T-helper 17 cell (primary cell): ENCODE results near the gene SSH3. TPM values are rescaled to one million over a fixed set of nuclear protein-coding genes. Genes with fewer than 3 reads are reported as not detected.

Experiments
- ATAC-seq: fragments of 150-1000 bp; cut with Tn5 transposase; 2 replicates; pipeline ENCODE4 v1.10.0; 2021; ENCODE audit warnings: mild to moderate bottlenecking, moderate library complexity
- DNase-seq, 3 donors: peaks; one replicate each; pipeline versions ENCODE4 v3.0.0 to v3.0.0-alpha.2; 2020 to 2021
- H3K9me3 ChIP-seq: one replicate; pipeline ENCODE4 v1.7.0; 2013; ENCODE audit warnings: low read length, mild to moderate bottlenecking; ENCODE audit not compliant: control insufficient read depth, poor library complexity, severe bottlenecking
- H3K27ac Mint-ChIP-seq: one replicate; pipeline ENCODE4 v1.8.0; 2022; ENCODE audit warnings: mild to moderate bottlenecking, moderate library complexity, mixed read lengths
- H3K27me3 Mint-ChIP-seq: one replicate; pipeline ENCODE4 v1.8.0; 2022; ENCODE audit warnings: mixed read lengths
- H3K36me3 Mint-ChIP-seq: one replicate; pipeline ENCODE4 v1.8.0; 2022; ENCODE audit warnings: low read depth, mixed read lengths
- H3K4me1 Mint-ChIP-seq: one replicate; pipeline ENCODE4 v1.8.0; 2022; ENCODE audit warnings: mild to moderate bottlenecking, mixed read lengths
- H3K4me3 Mint-ChIP-seq: one replicate; pipeline ENCODE4 v1.8.0; 2022; ENCODE audit warnings: mild to moderate bottlenecking, moderate library complexity, mixed read lengths
- total RNA-seq, 4 donors: library from RNA in 2 of 4; stranded (reverse) in 2 of 4; gene quantifications; one replicate each; pipeline ENCODE4 v1.2.3 and lab custom pipeline; 2022 to 2026

Gene SSH3
- total RNA-seq, 2 donors from 2014 or later = 12.8 to 17.8 TPM

- no peaks in the 10 kb centered on the region for H3K9me3 ChIP-seq
- Mint-ChIP-seq H3K27ac (no peak overlapping the region), H3K27me3 (no peaks in the 10 kb centered on the region), H3K36me3 (peaks cover 4% of the 10 kb centered on the region), H3K4me3 (no peak overlapping the region), H3K4me1 (peaks cover 18% of the 10 kb centered on the region)
- no peak for ATAC-seq
- DNase-seq = peak in 1 of 3 donors; percentile 5
These were observed 1.9 kb upstream of the SSH3 start for GRCh38 chr11:67301313-67301921.

- H3K9me3 ChIP-seq = no peaks in the 10 kb centered on the region
- Mint-ChIP-seq H3K36me3 (peaks cover under 1% of the 10 kb centered on the region), H3K27me3 (no peaks in the 10 kb centered on the region), H3K4me1 (peaks cover 18% of the 10 kb centered on the region), H3K4me3 (peak overlapping the region; percentile 74), H3K27ac (peak overlapping the region; percentile 61)
- peak in 1 of 3 donors; percentile 6 for DNase-seq
- ATAC-seq = no peak
These were observed 1.3 kb upstream of the SSH3 start for GRCh38 chr11:67301951-67302516.

GRCh38 chr11:67302571-67303131 lies 679 bp upstream of the SSH3 start:
- Mint-ChIP-seq H3K4me1 (peaks cover 18% of the 10 kb centered on the region), H3K4me3 (peak overlapping the region; percentile 74), H3K27ac (peak overlapping the region; percentile 61), H3K36me3 (no peaks in the 10 kb centered on the region), H3K27me3 (no peaks in the 10 kb centered on the region)
- ATAC-seq (peak; percentile 25), DNase-seq (no peak)
- H3K9me3 ChIP-seq = no peaks in the 10 kb centered on the region

- Mint-ChIP-seq H3K4me1 (peaks cover 11% of the 10 kb centered on the region), H3K27ac (no peak overlapping the region), H3K27me3 (no peaks in the 10 kb centered on the region), H3K4me3 (peak overlapping the region; percentile 74), H3K36me3 (no peaks in the 10 kb centered on the region)
- DNase-seq (no peak), ATAC-seq (peak; percentile 40)
- no peaks in the 10 kb centered on the region for H3K9me3 ChIP-seq
These were observed 593 bp downstream of the SSH3 start for GRCh38 chr11:67303835-67304411.

- Mint-ChIP-seq H3K4me3 (peak overlapping the region; percentile 74), H3K4me1 (peaks cover 11% of the 10 kb centered on the region), H3K27ac (peak overlapping the region; percentile 14), H3K36me3 (no peaks in the 10 kb centered on the region), H3K27me3 (no peaks in the 10 kb centered on the region)
- DNase-seq (no peak), ATAC-seq (no peak)
- no peaks in the 10 kb centered on the region for H3K9me3 ChIP-seq
These were observed 1.3 kb downstream of the SSH3 start for GRCh38 chr11:67304511-67305113.

GRCh38 chr11:67306769-67307544 lies 3.6 kb downstream of the SSH3 start:
- ATAC-seq (no peak), DNase-seq (no peak)
- Mint-ChIP-seq H3K4me1 (peaks cover 8% of the 10 kb centered on the region), H3K36me3 (no peaks in the 10 kb centered on the region), H3K4me3 (no peak overlapping the region), H3K27me3 (no peaks in the 10 kb centered on the region), H3K27ac (no peak overlapping the region)
- no peaks in the 10 kb centered on the region for H3K9me3 ChIP-seq

GRCh38 chr11:67307545-67308001 lies 4.2 kb downstream of the SSH3 start:
- ATAC-seq (no peak), DNase-seq (no peak)
- Mint-ChIP-seq H3K36me3 (no peaks in the 10 kb centered on the region), H3K4me1 (peaks cover 12% of the 10 kb centered on the region), H3K27ac (no peak overlapping the region), H3K27me3 (no peaks in the 10 kb centered on the region), H3K4me3 (no peak overlapping the region)
- no peaks in the 10 kb centered on the region for H3K9me3 ChIP-seq

GRCh38 chr11:67308031-67308866 lies 4.9 kb downstream of the SSH3 start:
- no peaks in the 10 kb centered on the region for H3K9me3 ChIP-seq
- no peak for ATAC-seq
- DNase-seq = no peak
- H3K36me3 Mint-ChIP-seq = no peaks in the 10 kb centered on the region
- peaks cover 18% of the 10 kb centered on the region for H3K4me1 Mint-ChIP-seq
- no peak overlapping the region for H3K4me3 Mint-ChIP-seq
- H3K27ac Mint-ChIP-seq = peak overlapping the region; percentile 56
- H3K27me3 Mint-ChIP-seq = no peaks in the 10 kb centered on the region

GRCh38 chr11:67309166-67309565 lies 5.8 kb downstream of the SSH3 start:
- no peak overlapping the region for H3K4me3 Mint-ChIP-seq
- peak overlapping the region; percentile 56 for H3K27ac Mint-ChIP-seq
- no peaks in the 10 kb centered on the region for H3K36me3 Mint-ChIP-seq

GRCh38 chr11:67309661-67310061 lies 6.3 kb downstream of the SSH3 start:
- Mint-ChIP-seq H3K4me3 (no peak overlapping the region), H3K27me3 (no peaks in the 10 kb centered on the region), H3K4me1 (peaks cover 21% of the 10 kb centered on the region), H3K36me3 (no peaks in the 10 kb centered on the region), H3K27ac (peak overlapping the region; percentile 56)
- DNase-seq (no peak), ATAC-seq (no peak)
- no peaks in the 10 kb centered on the region for H3K9me3 ChIP-seq

More at GRCh38 chr11:67309166-67309565, 5.8 kb downstream of the SSH3 start:
- no peaks in the 10 kb centered on the region for H3K9me3 ChIP-seq
- no peak for DNase-seq
- no peak for ATAC-seq
- peaks cover 21% of the 10 kb centered on the region for H3K4me1 Mint-ChIP-seq
- H3K27me3 Mint-ChIP-seq = no peaks in the 10 kb centered on the region

GRCh38 chr11:67310246-67311050 lies 7.1 kb downstream of the SSH3 start:
- H3K27me3 Mint-ChIP-seq = no peaks in the 10 kb centered on the region
- ATAC-seq (no peak), DNase-seq (no peak)
- peaks cover 18% of the 10 kb centered on the region for H3K4me1 Mint-ChIP-seq
- no peaks in the 10 kb centered on the region for H3K36me3 Mint-ChIP-seq
- H3K4me3 Mint-ChIP-seq = no peak overlapping the region
- no peaks in the 10 kb centered on the region for H3K9me3 ChIP-seq
- H3K27ac Mint-ChIP-seq = peak overlapping the region; percentile 91
